GM21737 (cell line): ENCODE measurements around the gene PGM1.

Experiments used
- ATAC-seq: cut with Tn5 transposase; IDR thresholded peaks from one replicate; pipeline ENCODE4 v1.9.1; 2021; ENCODE audit warnings: mild to moderate bottlenecking, moderate library complexity; ENCODE audit not compliant: unreplicated experiment

Gene PGM1

GRCh38 chr1:63691701-63692425, 98.7 kb downstream of the PGM1 start:
- no peak for ATAC-seq

GRCh38 chr1:63693944-63694571, 100.8 kb downstream of the PGM1 start:
- no peak for ATAC-seq

- no peak for ATAC-seq
Observed at GRCh38 chr1:63698001-63698838, 105.0 kb downstream of the PGM1 start.

DNA sequence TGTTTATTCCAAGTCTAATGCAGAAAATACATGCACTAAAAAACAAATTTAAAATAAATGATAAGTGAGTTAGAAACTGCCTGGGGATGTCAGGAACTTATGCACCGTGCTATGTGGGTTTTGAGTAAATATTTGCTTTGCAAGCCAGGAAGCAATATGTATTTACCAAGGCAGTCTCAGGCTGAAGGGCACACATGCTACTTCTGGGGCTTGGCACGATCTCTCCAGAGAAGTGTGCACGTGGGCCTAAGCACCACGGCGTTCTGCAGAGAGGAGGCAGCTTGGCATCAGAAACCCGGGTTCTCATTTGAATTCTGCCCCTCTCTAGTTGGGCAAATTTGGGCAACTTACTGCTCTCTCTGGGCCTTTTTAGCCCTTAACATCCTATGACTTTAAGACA, 108.0 kb downstream of the PGM1 start:
- ATAC-seq = no peak

- no peak for ATAC-seq
Observed at GRCh38 chr1:63703701-63704107, 110.5 kb downstream of the PGM1 start.

GRCh38 chr1:63704443-63704842, 111.2 kb downstream of the PGM1 start:
- ATAC-seq = no peak

DNA sequence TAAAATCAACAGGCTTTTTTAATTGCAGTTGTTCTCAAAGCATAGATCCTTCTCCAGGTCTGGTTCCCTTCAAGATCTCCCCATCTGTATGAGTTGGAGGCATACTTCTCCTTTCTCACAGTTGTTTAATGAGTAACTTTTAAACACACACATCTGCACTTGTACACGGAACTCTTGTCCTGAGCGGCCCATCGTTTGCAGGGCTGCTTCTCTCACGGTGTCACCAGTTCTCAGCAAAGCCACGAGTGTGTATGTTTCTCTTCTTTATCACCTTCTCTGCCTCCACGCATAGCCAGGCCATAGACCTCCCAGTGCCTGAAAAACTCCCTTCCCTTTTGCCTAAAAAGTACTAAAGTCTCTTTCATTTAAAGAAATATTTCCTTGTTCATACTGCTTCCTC, 111.9 kb downstream of the PGM1 start:
- peak; percentile 88 for ATAC-seq

- no peak for ATAC-seq
Observed at GRCh38 chr1:63709267-63709828, 116.1 kb downstream of the PGM1 start.
